Thoracic aorta (tissue), 2 donors: ENCODE data around the gene ANKZF1. TPM values are rescaled to one million over a fixed set of nuclear protein-coding genes. Genes with fewer than 3 reads are reported as not detected.

Experiments used
- ATAC-seq: fragments of 150-250 bp; one replicate; pipeline ENCODE4 v1.8.0; 2017; ENCODE audit warnings: low read depth; ENCODE audit not compliant: insufficient number of reproducible peaks, low FRiP score
- DNase-seq: peaks from one replicate; pipeline ENCODE4 v3.0.0-alpha.2; 2020; ENCODE audit warnings: low spot score
- H3K27ac ChIP-seq, 2 donors: fragments of 200-600 bp; sonication (generic); 1 replicate in 1 of 2; 2 replicates in 1 of 2; pipeline ENCODE4 v1.5.1; 2016; ENCODE audit warnings: mild to moderate bottlenecking in 2 of 2, moderate library complexity in 2 of 2
- H3K27me3 ChIP-seq: fragments of 200-600 bp; sonication (generic); replicated peaks from 2 replicates; pipeline ENCODE4 v1.6.0; 2016; ENCODE audit warnings: mild to moderate bottlenecking; ENCODE audit not compliant: insufficient read depth
- H3K36me3 ChIP-seq: fragments of 200-600 bp; sonication (generic); one replicate; pipeline ENCODE4 v1.5.1; 2016
- H3K4me1 ChIP-seq, 2 donors: fragments of 200-600 bp; sonication (generic); 1 replicate in 1 of 2; 2 replicates in 1 of 2; pipeline versions ENCODE4 v1.5.1 to v1.6.0; 2016; ENCODE audit warnings: low read depth in 2 of 2, mild to moderate bottlenecking in 1 of 2; ENCODE audit not compliant: control insufficient read depth in 1 of 2
- H3K4me3 ChIP-seq: fragments of 200-600 bp; sonication (generic); 2 replicates; pipeline ENCODE4 v1.5.1; 2016; ENCODE audit warnings: mild to moderate bottlenecking
- H3K9me3 ChIP-seq: fragments of 200-600 bp; sonication (generic); 2 replicates; pipeline ENCODE4 v1.5.1; 2016
- CTCF ChIP-seq: fragments of 200-600 bp; sonication (generic); IDR thresholded peaks from one replicate; pipeline ENCODE4 v1.5.1; 2019; ENCODE audit warnings: antibody characterized with exemption
- total RNA-seq, 2 donors: library from RNA; depleted of rRNA; stranded (reverse); fragments of >200 nt; gene quantifications; one replicate each; pipeline versions ENCODE4 v1.1.0 to v1.2.3, GENCODE V29; 2016

The ANKZF1 gene
- total RNA-seq, 2 donors from 2014 or later = 69.7 to 72.6 TPM

GRCh38 chr2:219214786-219215185 lies 14.8 kb upstream of the ANKZF1 start:
- DNase-seq (no peak), ATAC-seq (no peak)
- Histone ChIP-seq H3K36me3 (peaks cover 23% of the 10 kb centered on the region), H3K4me3 (no peak overlapping the region), H3K9me3 (no peaks in the 10 kb centered on the region), H3K27me3 (no peaks in the 10 kb centered on the region), H3K4me1 (peaks cover 16 to 34% of the 10 kb centered on the region in 2 donors), H3K27ac (no peak overlapping the region)
- TF ChIP-seq CTCF = no peak

GRCh38 chr2:219215871-219216534 lies 13.6 kb upstream of the ANKZF1 start:
- DNase-seq (no peak), ATAC-seq (no peak)
- Histone ChIP-seq H3K27ac (peak overlapping the region; percentile 1 to 89), H3K9me3 (no peaks in the 10 kb centered on the region), H3K27me3 (no peaks in the 10 kb centered on the region), H3K4me1 (peaks cover 17 to 39% of the 10 kb centered on the region in 2 donors), H3K36me3 (peaks cover 34% of the 10 kb centered on the region), H3K4me3 (no peak overlapping the region)
- TF ChIP-seq CTCF = no peak

GRCh38 chr2:219216535-219216915 lies 13.1 kb upstream of the ANKZF1 start:
- peaks cover 39% of the 10 kb centered on the region for H3K36me3 ChIP-seq
- no peak for ATAC-seq
- H3K27ac ChIP-seq = peak overlapping the region; percentile 1 to 89

DNA sequence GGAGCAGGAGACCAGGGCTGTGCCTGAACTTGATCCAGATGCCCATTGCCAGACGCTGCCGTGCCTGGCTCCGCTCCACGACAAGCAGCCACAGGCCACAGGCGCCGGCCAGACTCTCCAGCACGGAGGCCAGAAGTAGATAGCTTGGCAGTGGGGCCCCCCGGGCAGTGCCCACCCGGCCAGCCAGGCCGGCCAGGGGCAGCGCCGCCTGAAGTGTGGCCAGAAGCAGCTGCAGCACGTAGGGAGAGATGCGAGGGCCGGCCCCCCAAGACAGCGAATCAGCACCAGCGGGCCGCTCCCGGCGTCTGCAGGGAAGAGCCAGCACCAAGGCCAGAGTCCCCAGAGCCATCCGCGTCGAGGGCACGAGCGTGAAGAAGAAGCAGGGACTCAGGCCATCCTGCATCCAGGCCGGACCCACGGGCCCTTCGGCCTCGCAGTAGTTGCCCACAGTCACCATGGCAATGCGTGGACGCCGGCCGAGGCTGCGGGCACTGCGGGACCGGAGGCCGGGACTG lies 11.3 kb upstream of the ANKZF1 start:
- Histone ChIP-seq H3K4me1 (peaks cover 17 to 39% of the 10 kb centered on the region in 2 donors), H3K27me3 (no peaks in the 10 kb centered on the region), H3K27ac (peak overlapping the region; percentile 89 to 93), H3K4me3 (peak overlapping the region; percentile 74), H3K9me3 (no peaks in the 10 kb centered on the region), H3K36me3 (peaks cover 52% of the 10 kb centered on the region)
- no peak for TF ChIP-seq CTCF
- DNase-seq (no peak), ATAC-seq (peak; percentile 32)

More at GRCh38 chr2:219216535-219216915, 13.1 kb upstream of the ANKZF1 start:
- no peak for DNase-seq
- TF ChIP-seq CTCF = no peak
- Histone ChIP-seq H3K4me1 (peaks cover 17 to 39% of the 10 kb centered on the region in 2 donors), H3K27me3 (no peaks in the 10 kb centered on the region), H3K9me3 (no peaks in the 10 kb centered on the region), H3K4me3 (no peak overlapping the region)

DNA sequence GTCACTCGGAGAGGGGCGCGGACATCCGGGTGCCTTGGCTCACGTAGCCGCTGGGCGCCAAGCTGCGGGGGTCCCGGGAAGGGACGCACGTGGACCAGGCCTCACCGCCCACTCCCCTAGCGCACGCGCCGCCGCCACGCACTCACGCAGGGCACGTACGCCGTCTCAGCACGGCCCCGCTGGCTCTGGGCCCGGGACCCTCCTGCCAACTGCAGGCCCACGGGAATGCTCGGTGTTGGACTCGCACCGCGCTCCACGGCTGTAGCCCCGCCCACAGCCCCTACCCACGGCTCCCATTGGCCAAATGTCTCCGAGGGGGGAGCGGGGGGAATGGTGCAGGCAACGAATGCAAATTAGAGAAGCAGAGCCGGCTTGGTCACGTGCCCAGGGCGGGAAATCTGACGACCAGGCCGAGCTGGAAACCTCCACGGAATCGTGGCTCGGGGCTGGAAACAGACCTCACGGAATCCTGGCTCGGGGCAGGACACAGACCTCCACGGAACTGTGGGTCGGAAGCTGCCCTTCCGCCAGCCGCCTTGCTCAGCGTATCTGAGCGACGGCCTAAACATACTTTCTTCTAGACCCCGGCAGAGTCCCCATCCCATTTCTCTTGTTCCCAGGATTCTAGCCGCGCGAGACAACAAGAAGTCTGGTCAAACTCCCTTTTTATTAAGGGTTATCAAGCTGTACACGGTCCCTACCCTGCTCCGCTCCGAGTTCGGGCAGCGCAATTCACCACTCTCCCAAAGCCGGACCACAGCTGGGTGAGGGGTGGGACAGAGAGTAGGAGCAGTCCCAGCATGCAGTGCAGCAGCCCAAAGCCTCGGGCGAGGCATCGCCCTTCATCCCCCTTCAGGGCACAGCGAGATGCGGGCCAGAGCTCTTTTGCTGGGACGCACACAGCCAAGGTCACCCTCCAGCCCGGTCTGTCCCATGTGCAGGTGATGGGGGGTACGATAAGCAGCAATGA lies 10.6 kb upstream of the ANKZF1 start, which contains the start of gene ABCB6:
ABCB6 (minus strand) TSS at position 227 of the 970 bp plus-strand sequence. CDS start 285 bp downstream, outside the sequence.
- no peaks in the 10 kb centered on the region for H3K27me3 ChIP-seq
- no peaks in the 10 kb centered on the region for H3K9me3 ChIP-seq
- H3K4me1 ChIP-seq = peaks cover 17 to 39% of the 10 kb centered on the region in 2 donors
- H3K4me3 ChIP-seq = peak within 1 kb of the TSS; percentile 74
- H3K36me3 ChIP-seq = peaks cover 54% of the 10 kb centered on the region
- H3K27ac ChIP-seq = peak within 1 kb of the TSS; percentile 89 to 93
- DNase-seq (peak; percentile 96), ATAC-seq (peak; percentile 73)
- TF ChIP-seq CTCF = no peak
